Adrenal gland (tissue), 12 donors: Measurements from ENCODE around the gene KRT8. TPM values are rescaled to one million over a fixed set of nuclear protein-coding genes. Genes with fewer than 3 reads are reported as not detected.

Experiments used
- DNase-seq, 7 donors: peaks; one replicate each; pipeline ENCODE4 v3.0.0-alpha.2; 2019 to 2020
- H3K27ac ChIP-seq, 5 donors: fragments of 200-600 bp; sonication (generic) in 4 of 5; 1 replicate in 3 of 5; 2 replicates in 2 of 5; pipeline versions ENCODE4 v1.5.1 to v1.8.0; 2016 to 2020; ENCODE audit warnings: mild to moderate bottlenecking in 1 of 5
- H3K27me3 ChIP-seq: fragments of 200-600 bp; 2 replicates; pipeline ENCODE4 v1.8.0; 2021
- H3K36me3 ChIP-seq, 2 donors: fragments of 200-600 bp; replicated peaks in 1 of 2; 1 replicate in 1 of 2; 2 replicates in 1 of 2; pipeline versions ENCODE4 v1.5.1 to v1.8.0; 2018 to 2022
- H3K4me1 ChIP-seq, 2 donors: fragments of 200-600 bp; replicated peaks in 1 of 2; 1 replicate in 1 of 2; 2 replicates in 1 of 2; pipeline versions ENCODE4 v1.5.1 to v1.8.0; 2018 to 2021
- H3K4me3 ChIP-seq, 4 donors: fragments of 200-600 bp; sonication (generic) in 3 of 4; one replicate each; pipeline ENCODE4 v1.5.1; 2016 to 2018
- H3K9me3 ChIP-seq, 3 donors: fragments of 200-600 bp; sonication (generic) in 1 of 3; replicated peaks in 1 of 3; 1 replicate in 2 of 3; 2 replicates in 1 of 3; pipeline versions ENCODE4 v1.5.1 to v1.8.0; 2016 to 2021
- POLR2A ChIP-seq, 2 donors: fragments of 450-650 bp; IDR thresholded peaks; one replicate each; pipeline ENCODE4 v1.6.1; 2017; ENCODE audit warnings: antibody characterized with exemption in 2 of 2, mild to moderate bottlenecking in 2 of 2, moderate library complexity in 1 of 2
- WGBS, 4 donors: extraction: QIAGEN DNeasy Blood & Tissue Kit in 2 of 4; methylation state at CpG; one replicate each; pipeline versions ENCODE4 v1.1.5 to v1.1.7; 2013 to 2017; 5-methylcytosine and 5-hydroxymethylcytosine counted together
- intact Hi-C, 2 donors: fragments of 100-400 bp; cut with DNase I; formaldehyde crosslinking; loops; one replicate each; pipeline versions ENCODE4 v1.14.1 to v1.15.0; 2022 to 2023
- polyA plus RNA-seq, 3 donors: library from polyadenylated mRNA; stranded (reverse); fragments of 200-250 nt in 2 of 3; fragments of 350-450 nt in 1 of 3; fragmentation: Illumina TruSeq in 1 of 3; extraction: RNeasy Lipid Tissue Mini Kit (QIAGEN cat#74804) in 1 of 3; gene quantifications; one replicate each; pipeline ENCODE4 v1.2.3, GENCODE V29; 2013 to 2014
- total RNA-seq, 9 donors: library from RNA; depleted of rRNA in 4 of 9; stranded (reverse); fragments of >200 nt in 4 of 9; fragments of 120-200 nt in 1 of 9; fragmentation: NEBNext Ultra II Directional in 1 of 9; extraction: Animal tissue kit (Norgen Biotek cat#: 25700) in 1 of 9; gene quantifications; one replicate each; pipeline versions ENCODE4 v1.1.0 to v1.2.4, GENCODE V29; 2013 to 2023
- TF ChIP-seq, protein P1 (sequence below), 6 experiments: fragments of 450-650 bp in 4 of 6; fragments of 200-600 bp in 2 of 6; sonication (generic) in 1 of 6; IDR thresholded peaks; 1 replicate in 5 of 6; 2 replicates in 1 of 6; pipeline versions ENCODE4 v1.5.1 to v1.8.0; 2016 to 2021; ENCODE audit warnings: antibody characterized with exemption in 6 of 6, mild to moderate bottlenecking in 2 of 6, moderate library complexity in 1 of 6
- donor health status: healthy with polysubstance abuse.
- donor health status: Bipolar disorder and iron deficiency.
- donor health status: DM: yes; HTN: yes; CAD: no.
- donor health status: DM: no; HTN: no; CAD: no.
- donor health status: DM: no; HTN: no; CAD: no.
- donor health status: DM: yes; HTN: yes; CAD: no.

KRT8 gene
- total and polyA plus RNA-seq, 12 donors, result 13.3 to 198 (median 71.0) TPM

DNA sequence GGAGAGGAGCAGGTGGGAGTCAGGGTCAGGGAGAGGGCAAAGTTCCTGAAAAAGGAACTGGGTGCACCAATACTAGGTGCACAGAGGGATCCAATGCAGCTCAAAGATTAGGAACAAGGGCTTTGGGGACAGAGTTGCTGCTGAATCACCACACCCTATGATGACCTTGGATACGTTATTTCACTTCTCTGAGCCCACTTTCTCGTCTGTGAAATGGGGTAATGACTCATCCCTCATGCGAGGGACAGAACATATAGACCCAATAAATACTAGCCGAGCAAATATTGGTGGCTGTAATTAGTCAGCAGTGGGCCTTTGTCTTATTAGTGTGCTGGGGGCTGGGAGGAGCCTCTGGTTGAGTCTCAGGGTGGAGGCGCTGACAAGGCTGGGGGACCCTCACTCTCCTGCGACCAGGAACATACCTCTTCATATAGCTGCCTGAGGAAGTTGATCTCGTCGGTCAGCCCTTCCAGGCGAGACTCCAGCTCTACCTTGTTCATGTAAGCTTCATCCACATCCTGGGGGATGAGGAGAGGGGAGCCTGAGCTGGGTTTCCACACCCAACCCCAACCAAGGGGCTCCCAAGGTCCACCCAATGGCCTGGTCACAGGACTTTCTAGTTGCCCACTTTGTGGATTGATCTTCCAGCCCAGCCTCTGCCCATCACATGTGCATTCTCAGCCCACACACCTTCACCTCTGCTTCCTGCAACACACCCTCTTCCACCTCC is 4.5 kb downstream of the KRT8 start:
- H3K27ac ChIP-seq, result no peak overlapping the region
- H3K9me3 ChIP-seq, result no peaks in the 10 kb centered on the region
- TF ChIP-seq, protein P1, sequence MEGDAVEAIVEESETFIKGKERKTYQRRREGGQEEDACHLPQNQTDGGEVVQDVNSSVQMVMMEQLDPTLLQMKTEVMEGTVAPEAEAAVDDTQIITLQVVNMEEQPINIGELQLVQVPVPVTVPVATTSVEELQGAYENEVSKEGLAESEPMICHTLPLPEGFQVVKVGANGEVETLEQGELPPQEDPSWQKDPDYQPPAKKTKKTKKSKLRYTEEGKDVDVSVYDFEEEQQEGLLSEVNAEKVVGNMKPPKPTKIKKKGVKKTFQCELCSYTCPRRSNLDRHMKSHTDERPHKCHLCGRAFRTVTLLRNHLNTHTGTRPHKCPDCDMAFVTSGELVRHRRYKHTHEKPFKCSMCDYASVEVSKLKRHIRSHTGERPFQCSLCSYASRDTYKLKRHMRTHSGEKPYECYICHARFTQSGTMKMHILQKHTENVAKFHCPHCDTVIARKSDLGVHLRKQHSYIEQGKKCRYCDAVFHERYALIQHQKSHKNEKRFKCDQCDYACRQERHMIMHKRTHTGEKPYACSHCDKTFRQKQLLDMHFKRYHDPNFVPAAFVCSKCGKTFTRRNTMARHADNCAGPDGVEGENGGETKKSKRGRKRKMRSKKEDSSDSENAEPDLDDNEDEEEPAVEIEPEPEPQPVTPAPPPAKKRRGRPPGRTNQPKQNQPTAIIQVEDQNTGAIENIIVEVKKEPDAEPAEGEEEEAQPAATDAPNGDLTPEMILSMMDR (IDR thresholded peaks at IDR 0.05), result no peak
- no peak for TF ChIP-seq POLR2A (IDR thresholded peaks at IDR 0.05)
- no peak for DNase-seq
- peaks cover 0 to 7% of the 10 kb centered on the region in 2 donors for H3K4me1 ChIP-seq
- H3K4me3 ChIP-seq, result no peak overlapping the region
- WGBS, 4 donors, result 72 to 79% (median 76%) methylated on average over 7 to 9 of the region's 9 CpGs
- no peaks in the 10 kb centered on the region for H3K36me3 ChIP-seq
- intact Hi-C loops, result no loop called here
- H3K27me3 ChIP-seq, result no peaks in the 10 kb centered on the region

DNA sequence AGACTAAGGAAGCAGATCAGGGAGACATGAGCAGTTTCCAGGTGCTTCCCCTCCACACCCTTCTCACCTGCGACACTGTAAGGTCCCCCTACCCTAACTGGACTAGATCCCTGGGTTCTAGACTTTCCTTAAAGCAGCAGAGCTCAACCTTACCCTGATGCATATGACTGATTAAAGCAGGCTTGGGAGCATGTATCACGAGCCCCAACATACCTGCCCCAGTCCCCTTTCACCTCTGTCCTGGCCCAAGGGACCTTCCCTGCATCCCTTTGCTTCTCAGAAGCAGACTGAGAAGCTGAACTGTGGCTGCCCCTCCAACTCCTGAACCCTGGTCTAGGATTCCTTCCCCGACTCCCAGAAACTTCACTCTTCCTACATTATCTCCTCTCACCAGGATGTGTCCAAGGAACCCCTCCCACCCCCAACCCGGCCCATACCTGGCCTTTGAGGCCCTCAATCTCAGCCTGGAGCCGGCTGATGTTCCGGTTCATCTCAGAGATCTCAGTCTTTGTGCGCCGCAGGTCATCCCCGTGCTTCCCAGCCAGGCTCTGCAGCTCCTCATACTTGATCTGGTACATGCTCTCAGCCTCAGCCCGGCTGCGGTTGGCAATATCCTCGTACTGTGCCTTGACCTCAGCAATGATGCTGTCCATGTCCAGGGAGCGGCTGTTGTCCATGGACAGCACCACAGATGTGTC is 5.4 kb downstream of the KRT8 start:
- TF ChIP-seq, protein P1 (IDR thresholded peaks at IDR 0.05), result no peak
- no peak for TF ChIP-seq POLR2A (IDR thresholded peaks at IDR 0.05)
- H3K27me3 ChIP-seq, result no peaks in the 10 kb centered on the region
- no peaks in the 10 kb centered on the region for H3K9me3 ChIP-seq
- no peaks in the 10 kb centered on the region for H3K36me3 ChIP-seq
- intact Hi-C loops, result no loop called here
- no peak overlapping the region for H3K4me3 ChIP-seq
- H3K27ac ChIP-seq, result no peak overlapping the region
- no peak for DNase-seq
- 89 to 96% (median 93%) methylated on average over 9 to 13 of the region's 13 CpGs for WGBS, 4 donors
- peaks cover 0 to 7% of the 10 kb centered on the region in 2 donors for H3K4me1 ChIP-seq

DNA sequence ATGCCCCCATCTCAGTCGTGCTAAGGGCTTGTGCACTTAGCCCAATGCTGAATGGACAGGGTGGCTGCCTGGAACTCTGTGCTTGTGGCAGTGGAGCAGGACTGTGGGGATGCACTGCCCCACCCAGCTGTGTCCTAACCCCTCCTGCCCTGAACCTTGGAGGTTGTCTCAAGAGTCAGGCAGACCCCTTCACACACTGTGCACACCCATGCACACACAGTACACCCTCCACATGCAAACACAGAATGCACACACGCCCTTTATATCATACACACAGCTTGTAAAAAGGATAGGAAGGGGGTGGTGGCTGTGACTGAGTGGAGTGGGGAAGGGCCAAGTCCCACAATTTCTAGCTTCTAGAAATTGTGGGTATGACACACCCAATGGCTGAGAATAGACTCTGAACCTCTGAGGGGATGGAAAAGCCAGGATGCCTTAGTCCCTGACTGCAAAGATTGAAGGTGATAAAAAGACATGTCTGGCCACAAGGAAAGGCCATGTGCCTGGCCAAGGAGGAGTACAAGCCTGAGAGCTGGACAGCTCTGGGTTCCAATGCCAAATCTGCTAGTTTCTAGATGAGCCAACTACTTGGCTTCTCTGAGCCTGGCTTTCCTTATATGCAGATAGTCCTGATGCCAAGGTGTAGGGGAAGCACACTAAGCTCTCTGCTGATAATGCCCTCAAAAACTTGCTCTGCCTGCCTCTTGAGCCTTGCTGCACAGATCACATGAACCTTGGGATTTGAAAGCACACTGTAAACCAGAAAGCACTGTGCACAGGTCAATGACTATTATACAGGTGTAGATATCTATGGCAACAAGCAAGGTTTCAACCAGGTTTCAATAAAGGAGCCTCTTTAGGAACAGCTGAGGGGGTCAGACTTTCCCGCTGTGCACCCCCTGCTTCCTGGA is 8.4 kb downstream of the KRT8 start:
- H3K9me3 ChIP-seq, result no peaks in the 10 kb centered on the region
- no peak for DNase-seq
- no peaks in the 10 kb centered on the region for H3K36me3 ChIP-seq
- 69 to 91% (median 80%) methylated on average over 2 to 3 of the region's 3 CpGs for WGBS, 4 donors
- no peaks in the 10 kb centered on the region for H3K27me3 ChIP-seq
- no peaks in the 10 kb centered on the region for H3K4me1 ChIP-seq
- H3K4me3 ChIP-seq, result no peak overlapping the region
- no peak overlapping the region for H3K27ac ChIP-seq
- no peak for TF ChIP-seq POLR2A (IDR thresholded peaks at IDR 0.05)
- TF ChIP-seq, protein P1 (IDR thresholded peaks at IDR 0.05), result no peak
- intact Hi-C loops, result no loop called here

DNA sequence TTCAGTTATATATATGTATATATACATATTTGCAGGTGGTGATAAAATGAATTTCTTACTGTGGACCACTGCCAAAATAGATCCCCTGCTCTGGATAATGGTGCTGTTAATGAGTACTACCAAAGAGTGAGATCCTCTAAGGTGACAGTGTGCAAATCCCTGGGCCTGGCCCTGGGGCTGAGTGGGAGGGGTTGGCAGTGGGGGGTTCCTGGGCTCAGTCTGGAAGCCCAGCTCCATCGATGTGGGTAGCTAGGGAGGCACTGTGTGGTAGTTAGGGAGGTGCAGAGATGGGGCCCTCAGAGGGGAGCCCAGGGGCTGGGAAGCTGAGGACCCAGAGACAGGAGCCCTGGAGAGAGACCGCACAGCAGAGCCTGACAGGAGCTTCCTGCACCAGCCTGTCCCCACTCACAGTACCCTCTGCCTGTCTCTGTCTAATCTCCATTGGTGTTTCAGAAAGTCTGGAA is 9.1 kb downstream of the KRT8 start:
- Histone ChIP-seq H3K27ac (no peak overlapping the region), H3K36me3 (no peaks in the 10 kb centered on the region), H3K4me3 (no peak overlapping the region), H3K9me3 (no peaks in the 10 kb centered on the region), H3K4me1 (no peaks in the 10 kb centered on the region), H3K27me3 (no peaks in the 10 kb centered on the region)
- DNase-seq, result no peak
- no peak for TF ChIP-seq POLR2A (IDR thresholded peaks at IDR 0.05)
- TF ChIP-seq, protein P1 (IDR thresholded peaks at IDR 0.05), result no peak
- intact Hi-C loops, result no loop called here
- 57 to 100% (median 58%) methylated on average over 1 to 2 of the region's 2 CpGs for WGBS, 4 donors
